PC-9 (cell line): Measurements from ENCODE around the gene CD6. TPM values are rescaled to one million over a fixed set of nuclear protein-coding genes. Genes with fewer than 3 reads are reported as not detected.
A peak's percentile ranks its signal among the peaks of the same experiment; 100 is the strongest.

Experiments used
- BruUV-seq: library from RNA; stranded (reverse); fragments of 400-500 nt; replicated peaks from 2 replicates; lab custom pipeline; 2021; lab: Mats Ljungman, UMichigan
- CTCF ChIA-PET: fragments of 300-600 bp; sonication (Branson Sonifier 250); formaldehyde crosslinking; loops from one replicate; lab custom pipeline; 2022; ENCODE audit warnings: antibody characterized with exemption; lab: Charles Lee
- POLR2A ChIA-PET: fragments of 300-600 bp; sonication (Branson Sonifier 250); formaldehyde crosslinking; loops from one replicate; lab custom pipeline; 2022; ENCODE audit warnings: antibody characterized with exemption; ENCODE audit not compliant: unreplicated experiment; lab: Charles Lee
- DNase-seq, 2 experiments: peaks; one replicate each; pipeline versions ENCODE4 v3.0.0 to v3.0.0-alpha.2; 2015 to 2022; ENCODE audit warnings: mixed read lengths in 1 of 2
- H2AFZ ChIP-seq: fragments of 200-600 bp; sonication (generic); 2 replicates; pipeline ENCODE4 v1.8.1; 2017; ENCODE audit warnings: antibody characterized with exemption
- H3F3A ChIP-seq: fragments of 200-600 bp; sonication (generic); 2 replicates; pipeline ENCODE4 v1.8.1; 2017; ENCODE audit warnings: antibody characterized with exemption, mild to moderate bottlenecking, low read depth; ENCODE audit not compliant: insufficient read depth
- H3K27ac ChIP-seq: fragments of 200-600 bp; sonication (generic); 2 replicates; pipeline ENCODE4 v1.6.1; 2016; ENCODE audit warnings: mixed run types
- H3K27me3 ChIP-seq: fragments of 200-600 bp; sonication (generic); 2 replicates; pipeline ENCODE4 v1.6.1; 2016; ENCODE audit warnings: low read depth, mixed run types; ENCODE audit not compliant: insufficient read depth
- H3K36me3 ChIP-seq: fragments of 200-600 bp; sonication (generic); 2 replicates; pipeline ENCODE4 v1.6.1; 2016; ENCODE audit warnings: low read depth, mixed run types
- H3K4me1 ChIP-seq: fragments of 200-600 bp; sonication (generic); replicated peaks from 2 replicates; pipeline ENCODE4 v1.6.1; 2016; ENCODE audit warnings: mixed run types; ENCODE audit not compliant: insufficient read depth
- H3K4me2 ChIP-seq: fragments of 200-600 bp; sonication (generic); 2 replicates; pipeline ENCODE4 v1.6.1; 2017; ENCODE audit warnings: mixed run types
- H3K4me3 ChIP-seq: fragments of 200-600 bp; sonication (generic); 2 replicates; pipeline ENCODE4 v1.6.1; 2016; ENCODE audit warnings: mixed run types
- H3K79me2 ChIP-seq: fragments of 200-600 bp; sonication (generic); 2 replicates; pipeline ENCODE4 v1.6.1; 2017; ENCODE audit warnings: low read depth, mixed run types
- H3K9me2 ChIP-seq: fragments of 200-600 bp; sonication (generic); 2 replicates; pipeline ENCODE4 v1.8.1; 2017; ENCODE audit warnings: mild to moderate bottlenecking; ENCODE audit not compliant: insufficient read depth
- H3K9me3 ChIP-seq: fragments of 200-600 bp; sonication (generic); 2 replicates; pipeline ENCODE4 v1.8.1; 2016; ENCODE audit warnings: low read depth; ENCODE audit not compliant: insufficient read depth
- H4K20me1 ChIP-seq: fragments of 200-600 bp; sonication (generic); 2 replicates; pipeline ENCODE4 v1.8.1; 2017; ENCODE audit not compliant: insufficient read depth
- EZH2 ChIP-seq: fragments of 200-600 bp; sonication (generic); IDR thresholded peaks from 2 replicates; pipeline ENCODE4 v1.8.0; 2017; ENCODE audit warnings: antibody characterized with exemption, low read depth
- intact Hi-C: fragments of 100-400 bp; cut with micrococcal nuclease; formaldehyde crosslinking; loops from one replicate; pipeline ENCODE4 v1.10.0; 2022; ENCODE audit not compliant: unreplicated experiment
- total RNA-seq: library from RNA; stranded (reverse); gene quantifications from 2 replicates; pipeline ENCODE4 v1.2.3, GENCODE V29; 2021
- TF ChIP-seq, protein P1 (sequence below): fragments of 200-600 bp; sonication (generic); conservative IDR thresholded peaks from 2 replicates; pipeline ENCODE4 v1.6.1; 2017; ENCODE audit warnings: mixed run types, antibody characterized with exemption, mild to moderate bottlenecking, moderate library complexity

CD6 gene
- total RNA-seq, 1 experiment from 2014 or later: 0.74 TPM

DNA sequence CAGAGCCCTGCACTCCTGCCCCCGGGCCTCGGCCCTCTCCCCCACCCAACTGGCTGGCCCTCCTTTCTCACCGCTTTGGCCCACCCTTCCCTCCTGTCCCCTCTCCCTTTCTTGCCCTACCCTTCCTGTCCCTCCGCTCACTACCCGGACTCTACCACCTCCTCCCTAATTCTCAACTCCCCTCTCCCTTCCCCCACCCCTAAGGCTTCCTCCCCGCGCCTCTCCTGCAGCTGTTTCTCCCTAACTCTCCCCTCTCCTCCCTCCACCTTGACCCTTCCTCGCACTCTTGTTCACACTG, 19.9 kb upstream of the CD6 start:
- Histone ChIP-seq H3K36me3 (no peaks in the 10 kb centered on the region), H3K9me3 (no peaks in the 10 kb centered on the region), H3F3A (no peaks in the 10 kb centered on the region), H3K27me3 (no peaks in the 10 kb centered on the region), H3K9me2 (no peaks in the 10 kb centered on the region), H3K27ac (no peak overlapping the region), H3K79me2 (no peaks in the 10 kb centered on the region), H3K4me1 (no peaks in the 10 kb centered on the region), H3K4me2 (no peak overlapping the region), H2AFZ (no peak overlapping the region), H4K20me1 (no peaks in the 10 kb centered on the region), H3K4me3 (no peak overlapping the region)
- intact Hi-C loops: no loop called here
- ChIA-PET POLR2A (no interaction called here), CTCF (no interaction called here)
- no TSS peak for BruUV-seq
- TF ChIP-seq, protein P1, sequence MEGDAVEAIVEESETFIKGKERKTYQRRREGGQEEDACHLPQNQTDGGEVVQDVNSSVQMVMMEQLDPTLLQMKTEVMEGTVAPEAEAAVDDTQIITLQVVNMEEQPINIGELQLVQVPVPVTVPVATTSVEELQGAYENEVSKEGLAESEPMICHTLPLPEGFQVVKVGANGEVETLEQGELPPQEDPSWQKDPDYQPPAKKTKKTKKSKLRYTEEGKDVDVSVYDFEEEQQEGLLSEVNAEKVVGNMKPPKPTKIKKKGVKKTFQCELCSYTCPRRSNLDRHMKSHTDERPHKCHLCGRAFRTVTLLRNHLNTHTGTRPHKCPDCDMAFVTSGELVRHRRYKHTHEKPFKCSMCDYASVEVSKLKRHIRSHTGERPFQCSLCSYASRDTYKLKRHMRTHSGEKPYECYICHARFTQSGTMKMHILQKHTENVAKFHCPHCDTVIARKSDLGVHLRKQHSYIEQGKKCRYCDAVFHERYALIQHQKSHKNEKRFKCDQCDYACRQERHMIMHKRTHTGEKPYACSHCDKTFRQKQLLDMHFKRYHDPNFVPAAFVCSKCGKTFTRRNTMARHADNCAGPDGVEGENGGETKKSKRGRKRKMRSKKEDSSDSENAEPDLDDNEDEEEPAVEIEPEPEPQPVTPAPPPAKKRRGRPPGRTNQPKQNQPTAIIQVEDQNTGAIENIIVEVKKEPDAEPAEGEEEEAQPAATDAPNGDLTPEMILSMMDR: no peak
- no peak for TF ChIP-seq EZH2
- no peak for DNase-seq

GRCh38 chr11:60951904-60952741, 19.4 kb upstream of the CD6 start, which contains the start of gene SLC15A3:
TSS of gene SLC15A3 (minus strand) at chr11:60952176. CDS start at chr11:60951551, 625 bp downstream.
- Histone ChIP-seq H4K20me1 (no peaks in the 10 kb centered on the region), H3K9me3 (no peaks in the 10 kb centered on the region), H3K27me3 (no peaks in the 10 kb centered on the region), H3K9me2 (no peaks in the 10 kb centered on the region), H3K27ac (no peak within 1 kb of the TSS), H3K4me2 (peak within 1 kb of the TSS; percentile 21; the same call in 1 of the 2 replicates), H3K79me2 (no peaks in the 10 kb centered on the region), H3K4me3 (no peak within 1 kb of the TSS), H3K4me1 (no peaks in the 10 kb centered on the region), H3K36me3 (no peaks in the 10 kb centered on the region), H2AFZ (no peak within 1 kb of the TSS), H3F3A (no peaks in the 10 kb centered on the region)
- intact Hi-C loops: no loop called here
- DNase-seq: no peak
- POLR2A ChIA-PET: no interaction called here
- CTCF ChIA-PET: no interaction called here
- no TSS peak for BruUV-seq
- TF ChIP-seq, protein P1: no peak
- no peak for TF ChIP-seq EZH2

DNA sequence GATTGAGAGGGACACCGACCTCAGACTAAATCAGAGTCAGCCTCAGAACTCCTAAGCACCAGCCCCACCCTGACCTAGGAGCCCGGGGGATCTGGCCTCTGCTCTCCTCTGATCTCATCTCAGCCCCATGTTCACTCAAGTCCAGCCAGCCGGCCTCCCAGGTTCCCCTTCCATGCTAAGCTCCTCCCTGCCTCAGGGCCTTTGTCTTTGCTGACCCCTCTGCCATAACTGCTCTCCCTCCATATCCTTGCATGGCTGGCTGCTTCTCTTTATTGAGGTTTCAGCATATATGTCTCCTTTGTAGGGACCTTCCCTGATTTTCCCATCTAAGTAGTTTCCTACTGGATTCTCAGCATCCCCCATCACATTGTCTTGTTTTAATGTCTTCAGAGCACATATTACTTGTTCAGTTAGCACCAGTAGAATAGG, 18.7 kb upstream of the CD6 start:
- no peak for DNase-seq
- no TSS peak for BruUV-seq
- Histone ChIP-seq H3F3A (no peaks in the 10 kb centered on the region), H2AFZ (no peak overlapping the region), H4K20me1 (no peaks in the 10 kb centered on the region), H3K4me2 (no peak overlapping the region), H3K36me3 (no peaks in the 10 kb centered on the region), H3K27ac (no peak overlapping the region), H3K9me2 (no peaks in the 10 kb centered on the region), H3K4me1 (no peaks in the 10 kb centered on the region), H3K9me3 (no peaks in the 10 kb centered on the region), H3K79me2 (no peaks in the 10 kb centered on the region), H3K4me3 (no peak overlapping the region), H3K27me3 (no peaks in the 10 kb centered on the region)
- ChIA-PET CTCF (no interaction called here), POLR2A (no interaction called here)
- TF ChIP-seq EZH2: no peak
- TF ChIP-seq, protein P1: no peak
- intact Hi-C loops: no loop called here
